DMS114 treated with DMSO at 0.1 percent for 48 hours (cell line): ENCODE measurements around the gene BEX5.
"Not testable (repeated sequence)": the region's sequence is repeated elsewhere in the genome, so short reads cannot be mapped to it uniquely, and the experiment has no call there.

Source experiments
- DNase-seq: peaks from one replicate; lab custom pipeline; 2025; ENCODE audit not compliant: unreplicated experiment; lab: John Stamatoyannopoulos, UW

The BEX5 gene

DNA sequence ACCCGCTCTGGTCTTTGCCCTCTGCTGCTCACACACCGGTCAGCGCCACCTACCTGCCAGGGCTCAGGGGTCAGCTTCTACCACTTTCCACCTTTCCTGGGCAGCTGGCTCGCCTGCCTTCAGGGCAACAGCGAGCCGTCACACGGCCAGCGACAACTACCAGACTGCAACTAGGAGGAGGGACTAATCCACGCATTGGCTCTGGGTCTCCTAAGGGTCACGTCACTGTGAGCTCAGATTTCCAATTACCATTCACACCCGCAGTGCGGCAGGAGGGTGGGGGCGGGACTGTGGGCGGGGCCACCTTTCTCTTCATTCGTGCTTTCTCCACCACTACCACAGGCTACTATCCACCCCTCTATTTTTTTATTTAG is at the start of gene BEX5:
TSS of gene BEX5 (minus strand) at position 172 of the 374 bp plus-strand sequence. CDS start 1,712 bp downstream, outside the sequence.
- no peak for DNase-seq

DNA sequence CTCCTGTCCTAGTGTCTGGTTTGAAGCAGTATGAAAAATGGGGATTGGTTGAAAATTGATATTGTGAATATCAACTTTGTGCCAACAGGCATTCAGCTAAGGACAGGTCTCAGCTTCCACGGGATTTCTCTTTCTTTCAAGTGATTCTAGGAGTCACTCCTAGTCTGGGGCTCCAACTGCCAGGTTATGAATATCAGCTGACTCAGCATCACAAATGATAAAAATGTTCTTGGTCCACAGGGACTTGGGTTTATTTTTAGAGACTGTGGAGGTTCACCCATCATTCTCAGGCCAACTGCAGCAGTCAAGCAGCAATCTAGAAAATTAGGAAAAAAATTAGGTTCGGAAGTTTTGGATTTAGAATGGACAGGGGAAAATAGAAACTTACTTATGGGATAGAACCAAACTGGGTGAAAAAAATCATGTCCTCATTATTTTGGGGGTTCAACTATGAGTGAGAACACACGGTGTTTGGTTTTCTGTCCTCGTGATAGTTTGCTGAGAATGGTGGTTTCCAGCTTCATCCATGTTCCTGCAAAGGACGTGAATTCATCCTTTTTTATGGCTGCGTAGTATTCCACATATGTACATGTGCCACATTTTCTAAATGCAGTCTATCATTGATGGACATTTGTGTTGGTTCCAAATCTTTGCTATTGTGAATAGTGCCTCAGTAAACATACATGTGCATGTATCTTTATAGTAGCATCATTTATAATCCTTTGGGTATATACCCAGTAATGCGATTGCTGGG is 30.4 kb upstream of the BEX5 start:
- no peak for DNase-seq

DNA sequence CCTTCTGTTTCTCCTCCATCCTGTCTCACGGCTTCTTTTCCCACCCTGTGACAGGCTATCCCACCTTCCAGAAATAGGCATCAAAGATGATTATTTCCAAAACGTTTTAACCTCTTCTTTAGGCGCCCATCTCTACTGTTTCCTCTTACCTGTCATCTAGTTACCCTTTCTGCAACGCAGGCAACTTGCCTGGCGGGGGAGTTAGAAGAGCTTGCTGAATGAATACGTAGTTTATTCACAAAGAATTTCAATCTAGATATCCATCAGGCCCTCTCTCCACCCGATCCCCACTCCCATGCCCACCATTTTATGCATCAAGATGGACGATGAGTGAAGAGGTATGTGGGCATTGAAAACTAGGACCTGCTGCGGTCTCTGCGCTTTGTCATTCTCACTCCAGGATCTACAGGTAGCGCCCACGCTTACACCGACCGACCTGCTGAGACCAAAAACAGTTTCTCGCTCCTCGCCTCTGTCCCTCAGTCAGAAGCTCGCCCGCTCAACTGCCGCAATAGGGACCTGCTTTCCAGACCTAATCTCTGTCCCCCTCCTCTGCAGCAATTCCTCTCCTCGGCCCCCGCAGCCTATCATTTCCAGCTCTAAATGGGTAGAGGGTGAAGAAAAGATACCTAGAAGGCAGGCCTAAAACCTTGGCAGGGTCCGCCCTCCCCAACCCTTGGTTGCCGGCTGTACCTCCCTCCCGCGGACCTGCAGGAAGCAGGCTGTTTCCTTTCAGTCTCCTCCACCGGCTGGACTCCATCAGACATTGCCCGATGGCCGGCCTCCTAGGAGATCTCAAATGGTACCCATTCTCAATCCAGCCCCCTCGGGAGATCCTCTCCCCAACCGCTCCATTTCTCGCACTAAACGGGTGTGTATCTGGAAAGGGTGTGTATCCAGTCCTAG is 624 bp downstream of the BEX5 start:
- DNase-seq = no peak

DNA sequence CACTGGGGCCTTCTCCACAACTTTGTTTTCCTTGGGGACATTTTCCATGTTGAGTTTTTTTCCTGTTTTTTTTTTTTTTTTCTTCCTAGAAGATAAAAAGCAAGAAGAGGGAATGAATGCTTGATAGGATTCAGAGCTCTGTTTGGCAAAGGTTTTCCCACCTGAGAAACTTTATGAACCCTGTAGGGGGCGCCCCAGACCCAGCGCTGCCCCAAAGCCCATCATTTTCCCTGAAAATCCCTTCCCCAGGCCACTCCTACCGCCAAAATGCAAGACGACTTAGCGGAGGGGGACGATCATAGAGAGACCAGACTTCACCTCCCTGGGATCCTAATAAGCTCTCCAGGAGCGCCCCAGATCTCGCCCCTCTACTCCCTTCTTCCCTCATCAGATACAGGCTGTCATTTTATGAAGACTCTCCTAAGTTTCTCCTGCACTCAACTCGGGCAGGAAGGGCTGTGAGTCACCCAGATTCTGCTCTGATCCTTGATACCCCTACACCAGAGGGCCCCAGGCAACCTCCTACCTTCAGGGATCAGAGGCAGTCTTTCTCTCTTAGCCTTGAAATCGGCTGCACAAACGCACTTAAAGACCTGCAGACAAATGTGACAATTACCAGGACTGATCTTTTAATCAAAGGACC is 1.4 kb downstream of the BEX5 start:
- DNase-seq = no peak

DNA sequence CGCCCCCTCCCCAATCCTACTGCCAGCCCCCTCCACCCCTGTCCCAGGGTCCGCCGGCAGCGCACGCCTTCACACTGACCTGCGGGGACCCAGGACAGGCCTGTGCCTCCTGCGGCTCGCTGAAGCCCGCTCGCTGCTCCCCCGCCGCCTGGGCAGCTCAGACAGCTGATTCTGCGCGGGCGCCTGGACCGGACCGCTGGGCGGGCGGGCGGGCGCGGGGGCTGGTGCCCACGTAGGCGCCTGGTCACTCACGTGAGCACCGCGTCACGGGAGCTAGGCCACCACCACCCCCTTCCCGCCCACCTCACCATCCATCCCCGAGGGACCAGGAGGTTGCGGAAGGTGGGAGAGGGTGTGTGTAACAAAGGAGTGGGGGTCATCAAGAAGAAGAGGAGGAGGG is 13.5 kb downstream of the BEX5 start, which contains the start of gene TCEAL6:
TSS of gene TCEAL6 (minus strand) at position 208 of the 400 bp plus-strand sequence.
- DNase-seq = not testable (repeated sequence)

DNA sequence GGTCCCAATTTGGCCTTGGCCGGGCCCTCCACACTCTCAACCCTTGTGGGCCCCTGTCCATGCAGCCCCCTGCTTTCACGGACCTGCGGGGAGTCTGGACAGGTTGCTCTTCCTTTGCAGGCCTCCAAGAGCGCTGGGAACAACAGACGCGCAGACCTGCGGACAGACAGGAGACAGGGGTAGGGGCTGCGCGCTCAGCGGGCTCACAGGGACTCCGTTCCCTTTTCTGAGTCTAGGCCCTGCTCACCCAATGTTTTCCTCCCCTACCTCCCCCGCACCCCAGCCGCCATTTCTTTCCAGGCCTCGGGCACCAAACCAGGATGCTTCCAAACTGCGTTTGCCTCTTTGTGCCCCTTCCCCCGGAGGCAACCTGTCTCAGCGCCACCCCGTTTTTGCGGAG is 14.1 kb downstream of the BEX5 start:
- DNase-seq = not testable (repeated sequence)

DNA sequence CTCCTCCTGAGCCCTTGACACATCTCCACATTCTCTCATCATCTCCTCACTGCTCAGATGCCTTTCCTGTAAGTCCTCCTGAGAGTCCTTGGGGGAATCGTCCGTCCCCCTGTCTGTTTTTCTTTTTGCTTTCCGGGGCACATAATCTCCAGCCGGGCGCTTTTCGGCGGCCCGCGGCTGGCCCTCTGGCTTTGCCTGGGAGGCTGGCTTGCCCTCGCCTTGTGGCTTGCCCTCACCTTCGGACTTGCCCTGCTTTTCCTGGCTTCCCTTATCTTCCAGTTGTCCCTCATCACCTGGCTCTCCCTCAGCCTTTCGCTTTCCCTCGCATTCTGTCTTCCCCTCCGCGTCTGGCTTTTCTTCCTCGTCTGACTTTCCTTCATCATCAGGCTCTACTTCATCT is 14.9 kb downstream of the BEX5 start:
- not testable (repeated sequence) for DNase-seq

DNA sequence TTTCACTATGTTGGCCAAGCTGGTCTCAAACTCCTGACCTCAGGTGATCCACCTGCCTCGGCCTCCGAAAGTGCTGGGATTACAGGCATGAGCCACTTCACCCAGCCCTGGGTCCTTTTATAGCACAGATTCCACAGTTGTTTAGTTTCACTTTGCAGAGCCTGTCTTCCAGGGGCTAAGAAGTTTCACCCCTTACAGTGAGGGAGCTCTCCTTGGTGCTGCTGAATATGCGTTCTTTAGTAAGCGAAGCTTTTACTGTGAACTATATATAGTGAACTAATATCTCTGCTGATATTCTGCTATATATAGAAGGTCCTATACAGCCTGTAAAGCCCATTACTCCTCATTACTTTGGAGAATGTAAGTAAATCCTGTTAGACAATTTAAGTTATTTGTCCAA is 17.7 kb downstream of the BEX5 start:
- DNase-seq = no peak

DNA sequence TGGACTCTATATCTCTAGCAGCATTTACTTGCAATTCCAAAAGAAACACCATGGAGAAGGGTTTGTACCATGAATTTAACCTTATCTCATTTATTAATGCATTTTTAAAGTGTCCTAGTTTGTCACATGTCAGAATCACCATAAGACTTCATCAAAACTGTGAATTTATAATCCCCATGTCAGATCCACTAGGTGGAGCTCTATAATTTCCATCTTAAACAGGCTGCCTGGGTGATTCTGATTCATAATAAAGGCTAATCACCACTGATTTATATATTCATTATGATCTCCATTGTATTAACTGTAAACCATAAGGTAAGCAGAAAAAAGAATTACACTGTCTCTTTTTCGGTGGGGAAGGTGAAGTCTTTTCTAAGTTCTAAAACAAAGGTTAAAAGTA is 26.3 kb downstream of the BEX5 start:
- DNase-seq = peak; percentile 3

DNA sequence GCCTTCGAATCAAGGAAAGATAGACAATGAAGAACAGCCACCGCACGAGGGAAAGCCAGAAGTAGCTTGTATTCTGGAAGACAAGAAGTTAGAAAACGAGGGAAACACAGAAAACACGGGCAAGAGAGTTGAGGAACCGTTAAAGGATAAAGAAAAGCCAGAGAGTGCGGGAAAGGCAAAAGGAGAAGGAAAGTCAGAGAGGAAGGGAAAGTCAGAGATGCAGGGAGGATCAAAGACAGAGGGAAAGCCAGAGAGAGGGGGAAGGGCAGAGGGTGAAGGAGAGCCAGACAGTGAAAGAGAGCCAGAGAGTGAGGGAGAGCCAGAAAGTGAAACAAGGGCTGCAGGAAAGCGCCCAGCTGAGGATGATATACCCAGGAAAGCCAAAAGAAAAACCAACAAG is 28.9 kb downstream of the BEX5 start:
- DNase-seq = no peak

DNA sequence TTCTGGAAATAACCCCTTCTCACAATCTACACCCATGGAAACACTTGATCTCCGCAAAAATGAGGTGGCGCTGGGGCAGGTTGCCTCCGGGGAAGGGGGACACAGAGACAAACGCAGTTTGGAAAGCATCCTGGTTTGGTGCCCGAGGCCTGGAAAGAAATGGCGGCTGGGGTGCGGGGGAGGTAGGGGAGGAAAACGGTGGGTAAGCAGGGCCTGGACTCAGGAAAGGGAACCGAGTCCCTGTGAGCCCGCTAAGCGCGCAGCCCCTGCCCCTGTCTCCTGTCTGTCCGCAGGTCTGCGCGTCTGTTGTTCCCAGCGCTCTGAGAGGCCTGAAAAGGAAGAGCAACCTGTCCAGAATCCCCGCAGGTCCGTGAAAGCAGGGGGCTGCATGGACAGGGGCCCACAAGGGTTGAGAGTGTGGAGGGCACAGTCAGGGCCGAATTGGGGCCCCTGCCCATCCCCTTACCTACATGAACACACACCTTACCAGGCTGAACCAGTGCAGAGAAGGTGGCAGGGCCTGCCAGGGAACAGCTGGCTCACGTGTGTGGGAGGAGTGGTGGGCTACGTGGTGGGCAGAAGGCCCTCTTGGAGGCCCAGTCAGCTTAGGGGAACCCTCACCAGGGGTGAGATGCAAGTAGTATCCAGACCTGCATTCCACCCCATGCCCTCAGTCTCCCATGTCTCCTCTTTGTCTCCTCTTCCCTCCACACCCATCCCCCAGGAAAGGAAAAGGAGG is 29.5 kb downstream of the BEX5 start:
- DNase-seq = not testable (repeated sequence)

DNA sequence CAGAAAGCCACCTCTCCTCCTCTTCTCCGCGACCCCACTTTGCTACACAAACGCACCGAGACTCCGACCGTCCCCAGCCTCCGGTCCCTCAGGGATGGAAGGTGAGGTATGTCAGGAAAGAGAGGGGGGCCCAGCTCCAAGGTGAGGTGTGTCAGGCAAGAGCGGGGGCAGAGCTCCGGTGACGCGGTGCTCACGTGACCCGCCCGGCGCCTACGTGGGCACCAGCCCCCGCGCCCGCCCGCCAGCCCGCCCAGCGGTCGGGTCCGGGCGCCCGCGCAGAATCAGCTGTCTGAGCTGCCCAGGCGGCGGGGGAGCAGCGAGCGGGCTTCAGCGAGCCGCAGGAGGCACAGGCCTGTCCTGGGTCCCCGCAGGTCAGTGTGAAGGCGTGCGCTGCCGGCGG is 30.3 kb downstream of the BEX5 start, which contains the start of gene TCEAL2:
TSS of gene TCEAL2 (plus strand) at position 244 of the 400 bp plus-strand sequence. CDS start 1,152 bp downstream, outside the sequence.
- DNase-seq = not testable (repeated sequence)

DNA sequence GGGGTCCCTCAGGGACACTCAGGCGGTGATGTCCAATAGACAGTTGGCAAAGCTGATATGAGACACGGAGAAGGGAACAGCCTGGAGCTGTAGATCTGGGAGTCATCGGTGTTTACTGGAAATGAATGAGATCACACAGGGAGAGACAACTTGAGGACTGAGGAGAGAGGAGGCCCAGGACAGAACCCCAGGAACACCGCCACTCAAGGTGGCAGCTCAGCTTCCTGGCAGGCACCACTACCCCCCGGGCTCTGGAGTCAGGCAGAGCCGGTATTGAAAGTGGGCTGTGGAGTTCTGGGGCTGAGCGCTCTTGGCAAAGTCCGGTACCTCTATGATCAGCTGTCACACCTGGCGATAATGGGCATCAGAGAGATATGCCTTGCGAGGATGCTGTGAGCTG is 30.8 kb downstream of the BEX5 start:
- not testable (repeated sequence) for DNase-seq

DNA sequence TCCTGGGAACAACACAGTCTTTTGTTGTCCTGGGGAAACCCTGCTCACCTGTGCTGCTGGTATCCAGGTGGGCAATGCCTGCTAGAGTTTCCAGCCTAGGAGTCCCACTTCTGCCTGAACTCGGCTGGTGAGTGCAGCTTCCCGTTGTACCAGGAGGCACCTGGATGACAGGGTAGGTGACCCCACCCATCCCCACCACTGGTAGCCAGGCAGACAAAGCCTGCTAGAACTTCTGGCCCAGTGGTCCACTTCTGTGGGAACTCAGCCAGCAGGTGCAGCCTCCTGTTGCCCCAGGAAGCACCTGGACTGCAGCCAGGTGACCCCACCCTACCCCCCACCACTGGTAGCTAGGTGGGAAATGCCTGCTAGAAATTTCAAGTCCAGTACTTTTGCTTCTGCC is 40.0 kb downstream of the BEX5 start:
- DNase-seq = no peak

DNA sequence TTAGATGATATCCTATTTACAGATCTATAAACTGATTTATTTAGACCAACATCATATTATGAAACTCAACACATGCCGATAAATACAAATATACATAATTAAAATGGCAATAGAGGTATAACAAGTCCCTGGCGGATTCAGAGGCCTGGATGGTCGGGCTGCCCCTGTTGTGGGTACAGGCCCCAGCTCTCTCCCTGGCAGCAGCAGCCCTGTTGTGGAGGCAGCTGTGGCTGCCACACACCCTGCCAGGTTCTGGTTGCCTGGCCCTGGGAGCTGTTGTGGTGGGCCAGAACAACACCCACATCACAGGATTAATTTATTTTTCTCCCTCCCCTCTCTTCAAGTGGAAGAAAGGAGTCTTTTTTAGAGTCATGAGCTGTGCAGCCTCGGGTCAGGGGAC is 42.4 kb downstream of the BEX5 start:
- no peak for DNase-seq
